ENCODE results near the gene PCID2. TPM values are rescaled to one million over a fixed set of nuclear protein-coding genes. Genes with fewer than 3 reads are reported as not detected.

Gene PCID2
- total RNA-seq, 6 donors from 2014 or later, result 30.7 to 62.5 (median 37.1) TPM

GRCh38 chr13:113148407-113148806 is 60.1 kb downstream of the PCID2 start:
- H3K4me3 ChIP-seq, result no peak overlapping the region
- no peaks in the 10 kb centered on the region for H3K27me3 ChIP-seq
- no peaks in the 10 kb centered on the region for H3K9me3 ChIP-seq
- H3K4me1 ChIP-seq, result peaks cover 8 to 15% (median 11%) of the 10 kb centered on the region in 4 donors
- DNase-seq (no peak), ATAC-seq (ENCODE audit: low FRiP score in 2 of 2) (no peak)
- H3K27ac ChIP-seq, result no peak overlapping the region
- WGBS, 2 donors, result 92 to 96% methylated on average over 13 of the region's 13 CpGs
- TF ChIP-seq EP300 (IDR thresholded peaks at IDR 0.05) (no peak), POLR2AphosphoS5 (IDR thresholded peaks at IDR 0.05) (no peak), POLR2A (IDR thresholded peaks at IDR 0.05) (no peak), CTCF (IDR thresholded peaks at IDR 0.05) (no peak)
- H3K36me3 ChIP-seq, result no peaks in the 10 kb centered on the region

GRCh38 chr13:113147206-113147605 is 61.3 kb downstream of the PCID2 start:
- WGBS, 2 donors, result 70 to 94% methylated on average over 6 to 8 of the region's 8 CpGs
- ATAC-seq (ENCODE audit: low FRiP score in 2 of 2) (no peak), DNase-seq (no peak)
- no peaks in the 10 kb centered on the region for H3K36me3 ChIP-seq
- H3K4me1 ChIP-seq, result peaks cover 0 to 3% (median under 1%) of the 10 kb centered on the region in 4 donors
- TF ChIP-seq POLR2AphosphoS5 (IDR thresholded peaks at IDR 0.05) (no peak), EP300 (IDR thresholded peaks at IDR 0.05) (no peak), CTCF (IDR thresholded peaks at IDR 0.05) (no peak), POLR2A (IDR thresholded peaks at IDR 0.05) (no peak)
- H3K27ac ChIP-seq, result no peak overlapping the region
- H3K9me3 ChIP-seq, result no peaks in the 10 kb centered on the region
- H3K27me3 ChIP-seq, result no peaks in the 10 kb centered on the region
- no peak overlapping the region for H3K4me3 ChIP-seq

- H3K4me3 ChIP-seq, result no peak overlapping the region
- ATAC-seq (ENCODE audit: low FRiP score in 2 of 2), result no peak
- 78 to 89% methylated on average over 5 to 9 of the region's 9 CpGs for WGBS, 2 donors
- no peaks in the 10 kb centered on the region for H3K27me3 ChIP-seq
- TF ChIP-seq POLR2A (IDR thresholded peaks at IDR 0.05), result no peak
- H3K9me3 ChIP-seq, result no peaks in the 10 kb centered on the region
- H3K4me1 ChIP-seq, result no peaks in the 10 kb centered on the region
- DNase-seq, result no peak
- H3K36me3 ChIP-seq, result no peaks in the 10 kb centered on the region
- H3K27ac ChIP-seq, result no peak overlapping the region
Observed at GRCh38 chr13:113146750-113147149, 61.7 kb downstream of the PCID2 start.

- no peaks in the 10 kb centered on the region for H3K27me3 ChIP-seq
- no peaks in the 10 kb centered on the region for H3K4me1 ChIP-seq
- ATAC-seq (ENCODE audit: low FRiP score in 2 of 2) (no peak), DNase-seq (no peak)
- H3K36me3 ChIP-seq, result no peaks in the 10 kb centered on the region
- no peak overlapping the region for H3K4me3 ChIP-seq
- TF ChIP-seq POLR2AphosphoS5 (IDR thresholded peaks at IDR 0.05) (no peak), EP300 (IDR thresholded peaks at IDR 0.05) (no peak), CTCF (IDR thresholded peaks at IDR 0.05) (no peak), POLR2A (IDR thresholded peaks at IDR 0.05) (no peak)
- H3K9me3 ChIP-seq, result no peaks in the 10 kb centered on the region
- H3K27ac ChIP-seq, result no peak overlapping the region
- WGBS, 2 donors, result 86 to 88% methylated on average over 10 to 15 of the region's 15 CpGs
Observed at GRCh38 chr13:113145911-113146598, 62.4 kb downstream of the PCID2 start.

GRCh38 chr13:113145496-113145895 is 63.0 kb downstream of the PCID2 start:
- TF ChIP-seq POLR2A (IDR thresholded peaks at IDR 0.05) (no peak), CTCF (IDR thresholded peaks at IDR 0.05) (no peak), POLR2AphosphoS5 (IDR thresholded peaks at IDR 0.05) (no peak), EP300 (IDR thresholded peaks at IDR 0.05) (no peak)
- Histone ChIP-seq H3K4me3 (no peak overlapping the region), H3K27ac (no peak overlapping the region), H3K27me3 (no peaks in the 10 kb centered on the region), H3K36me3 (no peaks in the 10 kb centered on the region), H3K4me1 (no peaks in the 10 kb centered on the region), H3K9me3 (no peaks in the 10 kb centered on the region)
- ATAC-seq (ENCODE audit: low FRiP score in 2 of 2) (no peak), DNase-seq (no peak)
- WGBS, 2 donors, result 80 to 87% methylated on average over 12 of the region's 12 CpGs
